K562 (cell line): Measurements from ENCODE around the gene ZNF785. TPM values are rescaled to one million over a fixed set of nuclear protein-coding genes. Genes with fewer than 3 reads are reported as not detected.

Source experiments
- ATAC-seq: fragments of 200-7000 bp; cut with Tn5 transposase; 3 replicates; pipeline ENCODE4 v1.9.1; 2020; ENCODE audit warnings: moderate library complexity
- BruUV-seq: library from RNA; stranded (reverse); fragments of 400-500 nt; replicated peaks from 2 replicates; lab custom pipeline; 2021; lab: Mats Ljungman, UMichigan
- CTCF ChIA-PET: fragments of 300-600 bp; formaldehyde crosslinking; extraction: SDS; loops from one replicate; lab custom pipeline; 2021; ENCODE audit warnings: low intra/inter-chr PET ratio; lab: Yijun Ruan, JAX
- POLR2A ChIA-PET: fragments of 300-600, 350-650 bp; sonication (Branson Sonifier 250); formaldehyde crosslinking; extraction: SDS; loops from one replicate; lab custom pipeline; 2021; ENCODE audit warnings: antibody characterized with exemption, inconsistent platforms; lab: Yijun Ruan, JAX
- DNase-seq, 4 experiments: peaks; one replicate each; pipeline versions ENCODE4 v3.0.0 to v3.0.0-alpha.2; 2011 to 2018; ENCODE audit warnings: low spot score in 3 of 4, mixed read lengths in 3 of 4; ENCODE audit errors: extremely low read depth in 1 of 4
- FAIRE-seq: peaks from 2 replicates; lab custom pipeline; 2011; peaks lifted over from hg19 to GRCh38; lab: Jason Lieb, UNC
- H2AFZ ChIP-seq: 2 replicates; pipeline ENCODE4 v1.6.0; 2011; ENCODE audit warnings: low read depth, low read length, control low read depth, inconsistent platforms
- H3K27ac ChIP-seq: fragments of 200-600 bp; 3 replicates; pipeline ENCODE4 v1.8.0; 2011; ENCODE audit warnings: low read depth, mild to moderate bottlenecking, control low read depth, inconsistent platforms, low read length, moderate library complexity, mixed read lengths; ENCODE audit errors: extremely low read depth
- H3K27me3 ChIP-seq, 2 experiments: fragments of 300-600 bp in 1 of 2; 2 replicates in 1 of 2; 3 replicates in 1 of 2; pipeline versions ENCODE4 v1.6.0 to v1.8.0; 2011; ENCODE audit warnings: inconsistent platforms in 2 of 2, low read length in 2 of 2, mild to moderate bottlenecking in 1 of 2, mixed read lengths in 1 of 2, moderate library complexity in 1 of 2; ENCODE audit not compliant: control insufficient read depth in 2 of 2, insufficient read depth in 2 of 2
- H3K36me3 ChIP-seq: fragments of 300-600 bp; 3 replicates; pipeline ENCODE4 v1.8.0; 2011; ENCODE audit warnings: mild to moderate bottlenecking, low read length, inconsistent platforms; ENCODE audit not compliant: control insufficient read depth, insufficient read depth
- H3K4me1 ChIP-seq, 2 experiments: fragments of 200-600 bp in 1 of 2; replicated peaks in 1 of 2; 2 replicates in 1 of 2; 3 replicates in 1 of 2; pipeline versions ENCODE4 v1.5.1 to v1.8.0; 2011; ENCODE audit warnings: inconsistent platforms in 2 of 2, low read length in 2 of 2, mild to moderate bottlenecking in 1 of 2, mixed read lengths in 1 of 2, moderate library complexity in 1 of 2; ENCODE audit not compliant: control insufficient read depth in 2 of 2, insufficient read depth in 2 of 2
- H3K4me2 ChIP-seq: 2 replicates; pipeline ENCODE4 v1.6.1; 2011; ENCODE audit warnings: low read length, control low read depth, inconsistent platforms, mixed read lengths; ENCODE audit not compliant: insufficient read depth
- H3K4me3 ChIP-seq: fragments of 200-600 bp; sonication (generic), shearing (Covaris generic); 2 replicates; pipeline ENCODE4 v1.5.1; 2016; ENCODE audit warnings: control low read depth, inconsistent platforms
- H3K79me2 ChIP-seq: fragments of 200-600 bp; 3 replicates; pipeline ENCODE4 v1.8.0; 2011; ENCODE audit warnings: low read length, inconsistent platforms; ENCODE audit not compliant: control insufficient read depth, insufficient read depth
- H3K9ac ChIP-seq, 2 experiments: 2 replicates each; pipeline versions ENCODE4 v1.6.0 to v1.6.1; 2011; ENCODE audit warnings: low read depth in 2 of 2, low read length in 2 of 2, control low read depth in 1 of 2, inconsistent platforms in 1 of 2, mild to moderate bottlenecking in 1 of 2, mixed read lengths in 1 of 2; ENCODE audit not compliant: insufficient read depth in 1 of 2
- H3K9me1 ChIP-seq: one replicate; pipeline ENCODE4 v1.6.0; 2011; ENCODE audit warnings: inconsistent platforms, mild to moderate bottlenecking, low read length, moderate library complexity; ENCODE audit not compliant: control insufficient read depth, insufficient read depth
- H3K9me3 ChIP-seq: replicated peaks from 2 replicates; pipeline ENCODE4 v1.5.1; 2011; ENCODE audit warnings: low read depth, low read length, inconsistent platforms; ENCODE audit not compliant: control insufficient read depth, insufficient read depth
- H4K20me1 ChIP-seq: replicated peaks from 2 replicates; pipeline ENCODE4 v1.6.1; 2011; ENCODE audit warnings: low read length, inconsistent platforms, mixed read lengths; ENCODE audit not compliant: control insufficient read depth, insufficient read depth
- BDP1 ChIP-seq: IDR thresholded peaks from 3 replicates; pipeline ENCODE4 v1.6.1; 2011; ENCODE audit not compliant: insufficient read length, insufficient read depth
- FOXK2 ChIP-seq, 2 experiments: fragments of 450-650 bp; IDR thresholded peaks in 1 of 2; conservative IDR thresholded peaks in 1 of 2; 2 replicates each; pipeline ENCODE4 v1.6.1; 2016; ENCODE audit warnings: low read depth in 2 of 2, mild to moderate bottlenecking in 1 of 2
- KLF13 ChIP-seq: fragments of 450-650 bp; IDR thresholded peaks from 2 replicates; pipeline ENCODE4 v1.6.1; 2016; ENCODE audit warnings: missing genetic modification characterization, low read depth, mild to moderate bottlenecking, missing compliant biosample characterization, moderate library complexity, borderline replicate concordance
- NONO ChIP-seq, 2 experiments: fragments of 200-400 bp in 1 of 2; fragments of 450-650 bp in 1 of 2; formaldehyde crosslinking in 1 of 2; IDR thresholded peaks; 2 replicates each; pipeline ENCODE4 v1.6.1; 2017; ENCODE audit warnings: low read depth in 2 of 2, mild to moderate bottlenecking in 2 of 2, moderate library complexity in 2 of 2, low read length in 1 of 2
- PRPF4 ChIP-seq: fragments of 200-400 bp; formaldehyde crosslinking; IDR thresholded peaks from one replicate; pipeline ENCODE4 v1.6.1; 2017; ENCODE audit warnings: low read length, low read depth, mild to moderate bottlenecking; ENCODE audit not compliant: insufficient read depth, poor library complexity, severe bottlenecking
- RBBP5 ChIP-seq: fragments of 200-600 bp; sonication (generic); IDR thresholded peaks from 2 replicates; pipeline ENCODE4 v1.6.1; 2012; ENCODE audit warnings: borderline replicate concordance, mild to moderate bottlenecking, low read length, control low read depth, inconsistent platforms; ENCODE audit not compliant: insufficient read depth, poor library complexity, severe bottlenecking
- RHOXF2B ChIP-seq: fragments of 250-450 bp; sonication (Bioruptor Pico); conservative IDR thresholded peaks from 2 replicates; pipeline ENCODE4 v1.5.1; 2021
- ZNF644 ChIP-seq: fragments of 200-800 bp; sonication (Bioruptor generic); IDR thresholded peaks from 2 replicates; pipeline ENCODE4 v1.6.1; 2016; ENCODE audit warnings: low read depth, missing genetic modification characterization, missing compliant biosample characterization
- ZNF778 ChIP-seq: fragments of 450-650 bp; formaldehyde crosslinking; IDR thresholded peaks from 2 replicates; pipeline ENCODE4 v1.4.0; 2020; ENCODE audit warnings: mild to moderate bottlenecking, moderate library complexity
- WGBS: fragments of 100-300 bp; shearing (Covaris generic); methylation state at CpG from one replicate; pipeline ENCODE4 v1.1.6; 2016; ENCODE audit warnings: low coverage, mixed read lengths; ENCODE audit not compliant: insufficient coverage; ENCODE audit errors: missing lambda C conversion rate; 5-methylcytosine and 5-hydroxymethylcytosine counted together
- in situ Hi-C: fragments of 300-500 bp; cut with MboI; formaldehyde crosslinking; loops from 4 replicates; pipeline ENCODE4 v1.15.0; 2018; ENCODE audit warnings: inconsistent platforms, mixed read lengths
- intact Hi-C: fragments of 100-400 bp; cut with micrococcal nuclease; formaldehyde crosslinking; loops from 2 replicates; pipeline ENCODE4 v1.14.2; 2022
- polyA plus RNA-seq, 8 experiments: library from polyadenylated mRNA; depleted of rRNA in 4 of 8; stranded (reverse) in 5 of 8; unstranded in 3 of 8; fragments of >200 nt; fragmentation: Nextera tagmentation in 2 of 8; fragmentation: Illumina TruSeq in 1 of 8; extraction: Ambion mirVana in 2 of 8; extraction: Trizol in 1 of 8; gene quantifications; 2 replicates each; pipeline versions ENCODE4 v1.2.1 to v1.2.3, GENCODE V29; 2011 to 2014; ENCODE audit warnings: inconsistent platforms in 1 of 8, missing spikeins in 1 of 8
- total RNA-seq, 7 experiments: library from RNA; depleted of rRNA in 6 of 7; stranded (reverse); fragments of >200 nt in 6 of 7; fragmentation: Illumina TruSeq in 2 of 7; extraction: Trizol in 2 of 7; gene quantifications; 2 replicates each; pipeline versions ENCODE4 v1.2.1 to v1.2.3, GENCODE V29; 2011 to 2021; ENCODE audit warnings: low replicate concordance in 1 of 7
- TF ChIP-seq, protein P1 (sequence below): fragments of 250-450 bp; sonication (Bioruptor Pico); IDR thresholded peaks from 2 replicates; pipeline ENCODE4 v1.8.0; 2021; ENCODE audit warnings: moderate library complexity, mild to moderate bottlenecking, inconsistent platforms
- TF ChIP-seq, protein P2 (sequence below): fragments of 200-800 bp; sonication (Bioruptor generic); IDR thresholded peaks from 2 replicates; pipeline ENCODE4 v1.6.1; 2017; ENCODE audit warnings: missing genetic modification characterization, missing compliant biosample characterization
- TF ChIP-seq, protein P3 (sequence below): sonication (generic); formaldehyde crosslinking; IDR thresholded peaks from 2 replicates; pipeline ENCODE4 v1.8.0; 2022; ENCODE audit warnings: mild to moderate bottlenecking, missing genetic modification reagents

ZNF785 gene
- total and polyA plus RNA-seq, 9 of the 15 experiments (the other 6 are each of a cell fraction or from before 2014, with no cell fraction given), result 0.64 to 11.0 (median 6.4) TPM

DNA sequence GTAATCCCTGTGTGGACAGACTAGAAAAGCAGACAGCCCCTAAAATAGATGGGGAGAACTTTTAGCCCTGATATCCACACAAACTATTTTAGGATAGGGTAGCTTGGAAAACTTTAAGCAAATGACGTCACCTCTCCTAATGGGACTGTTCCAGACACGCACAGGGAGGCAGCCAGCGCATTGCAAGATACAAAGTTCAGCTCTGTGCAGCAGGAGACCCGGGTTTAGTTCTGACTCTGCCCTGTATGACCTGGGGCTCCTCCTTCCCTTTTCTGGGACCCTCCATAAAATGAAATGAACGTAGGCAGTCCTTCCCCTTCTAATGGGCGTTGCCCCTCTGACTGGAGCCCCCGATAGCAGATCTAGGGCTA lies 18.4 kb upstream of the ZNF785 start:
- no peaks in the 10 kb centered on the region for H3K27me3 ChIP-seq
- no peak overlapping the region for H2AFZ ChIP-seq
- no peak for TF ChIP-seq KLF13 (tag)
- TF ChIP-seq, protein P1, sequence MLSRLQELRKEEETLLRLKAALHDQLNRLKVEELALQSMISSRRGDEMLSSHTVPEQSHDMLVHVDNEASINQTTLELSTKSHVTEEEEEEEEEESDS (CRISPR knock-in tag), result no peak
- no peak for TF ChIP-seq NONO (IDR thresholded peaks at IDR 0.05; ENCODE audit: low read depth in 2 of 2, low read length in 1 of 2)
- no peak for TF ChIP-seq FOXK2 (conservative IDR thresholded peaks at IDR 0.05 in 1 of 2, IDR thresholded peaks at IDR 0.05 in 1 of 2; ENCODE audit: low read depth in 2 of 2)
- TF ChIP-seq, protein P2, sequence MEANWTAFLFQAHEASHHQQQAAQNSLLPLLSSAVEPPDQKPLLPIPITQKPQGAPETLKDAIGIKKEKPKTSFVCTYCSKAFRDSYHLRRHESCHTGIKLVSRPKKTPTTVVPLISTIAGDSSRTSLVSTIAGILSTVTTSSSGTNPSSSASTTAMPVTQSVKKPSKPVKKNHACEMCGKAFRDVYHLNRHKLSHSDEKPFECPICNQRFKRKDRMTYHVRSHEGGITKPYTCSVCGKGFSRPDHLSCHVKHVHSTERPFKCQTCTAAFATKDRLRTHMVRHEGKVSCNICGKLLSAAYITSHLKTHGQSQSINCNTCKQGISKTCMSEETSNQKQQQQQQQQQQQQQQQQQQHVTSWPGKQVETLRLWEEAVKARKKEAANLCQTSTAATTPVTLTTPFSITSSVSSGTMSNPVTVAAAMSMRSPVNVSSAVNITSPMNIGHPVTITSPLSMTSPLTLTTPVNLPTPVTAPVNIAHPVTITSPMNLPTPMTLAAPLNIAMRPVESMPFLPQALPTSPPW (CRISPR knock-in tag), result no peak
- no peak for TF ChIP-seq ZNF778 (CRISPR knock-in tag)
- TF ChIP-seq, protein P3, sequence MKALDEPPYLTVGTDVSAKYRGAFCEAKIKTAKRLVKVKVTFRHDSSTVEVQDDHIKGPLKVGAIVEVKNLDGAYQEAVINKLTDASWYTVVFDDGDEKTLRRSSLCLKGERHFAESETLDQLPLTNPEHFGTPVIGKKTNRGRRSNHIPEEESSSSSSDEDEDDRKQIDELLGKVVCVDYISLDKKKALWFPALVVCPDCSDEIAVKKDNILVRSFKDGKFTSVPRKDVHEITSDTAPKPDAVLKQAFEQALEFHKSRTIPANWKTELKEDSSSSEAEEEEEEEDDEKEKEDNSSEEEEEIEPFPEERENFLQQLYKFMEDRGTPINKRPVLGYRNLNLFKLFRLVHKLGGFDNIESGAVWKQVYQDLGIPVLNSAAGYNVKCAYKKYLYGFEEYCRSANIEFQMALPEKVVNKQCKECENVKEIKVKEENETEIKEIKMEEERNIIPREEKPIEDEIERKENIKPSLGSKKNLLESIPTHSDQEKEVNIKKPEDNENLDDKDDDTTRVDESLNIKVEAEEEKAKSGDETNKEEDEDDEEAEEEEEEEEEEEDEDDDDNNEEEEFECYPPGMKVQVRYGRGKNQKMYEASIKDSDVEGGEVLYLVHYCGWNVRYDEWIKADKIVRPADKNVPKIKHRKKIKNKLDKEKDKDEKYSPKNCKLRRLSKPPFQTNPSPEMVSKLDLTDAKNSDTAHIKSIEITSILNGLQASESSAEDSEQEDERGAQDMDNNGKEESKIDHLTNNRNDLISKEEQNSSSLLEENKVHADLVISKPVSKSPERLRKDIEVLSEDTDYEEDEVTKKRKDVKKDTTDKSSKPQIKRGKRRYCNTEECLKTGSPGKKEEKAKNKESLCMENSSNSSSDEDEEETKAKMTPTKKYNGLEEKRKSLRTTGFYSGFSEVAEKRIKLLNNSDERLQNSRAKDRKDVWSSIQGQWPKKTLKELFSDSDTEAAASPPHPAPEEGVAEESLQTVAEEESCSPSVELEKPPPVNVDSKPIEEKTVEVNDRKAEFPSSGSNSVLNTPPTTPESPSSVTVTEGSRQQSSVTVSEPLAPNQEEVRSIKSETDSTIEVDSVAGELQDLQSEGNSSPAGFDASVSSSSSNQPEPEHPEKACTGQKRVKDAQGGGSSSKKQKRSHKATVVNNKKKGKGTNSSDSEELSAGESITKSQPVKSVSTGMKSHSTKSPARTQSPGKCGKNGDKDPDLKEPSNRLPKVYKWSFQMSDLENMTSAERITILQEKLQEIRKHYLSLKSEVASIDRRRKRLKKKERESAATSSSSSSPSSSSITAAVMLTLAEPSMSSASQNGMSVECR (CRISPR knock-in tag), result no peak
- TF ChIP-seq ZNF644 (tag), result no peak
- no peak for TF ChIP-seq RHOXF2B (CRISPR knock-in tag)
- no peak for TF ChIP-seq RBBP5
- TF ChIP-seq PRPF4, result no peak
- no peak for TF ChIP-seq BDP1
- ATAC-seq (no peak), FAIRE-seq (no peak), DNase-seq (no peak)
- ChIA-PET POLR2A (interaction anchor here (0.7 kb wide), 1 partner anchor 10 kb away, joined by 5 read pairs; no protein-coding TSS in a partner anchor), CTCF (no interaction called here)
- no peaks in the 10 kb centered on the region for H4K20me1 ChIP-seq
- H3K4me1 ChIP-seq, result peaks cover 5 to 14% of the 10 kb centered on the region in 2 experiments; a peak in 4 of 5 replicates
- H3K4me3 ChIP-seq, result no peak overlapping the region
- no peak overlapping the region for H3K4me2 ChIP-seq
- no peaks in the 10 kb centered on the region for H3K9me3 ChIP-seq
- in situ Hi-C loops (no loop called here), intact Hi-C loops (no loop called here)
- peaks cover 60% of the 10 kb centered on the region for H3K36me3 ChIP-seq
- no peaks in the 10 kb centered on the region for H3K9me1 ChIP-seq
- H3K79me2 ChIP-seq, result peaks cover 5% of the 10 kb centered on the region
- 85% methylated on average over 6 of the region's 7 CpGs for WGBS
- no peak overlapping the region for H3K27ac ChIP-seq
- peak overlapping the region in 1 of 2 experiments; percentile 42; a peak in 2 of 4 replicates for H3K9ac ChIP-seq
- no TSS peak for BruUV-seq
